Urothelium cell line (cell line): ENCODE measurements around the gene AOPEP.

Experiments used
- DNase-seq: peaks from one replicate; pipeline ENCODE4 v3.0.0; 2011; ENCODE audit warnings: low spot score, mixed read lengths
- FAIRE-seq: peaks from 2 replicates; lab custom pipeline; 2011; peaks lifted over from hg19 to GRCh38; lab: Jason Lieb, UNC

The AOPEP gene

GRCh38 chr9:95085861-95086563 is 359.5 kb downstream of the AOPEP start:
- peak; percentile 9 for FAIRE-seq

DNA sequence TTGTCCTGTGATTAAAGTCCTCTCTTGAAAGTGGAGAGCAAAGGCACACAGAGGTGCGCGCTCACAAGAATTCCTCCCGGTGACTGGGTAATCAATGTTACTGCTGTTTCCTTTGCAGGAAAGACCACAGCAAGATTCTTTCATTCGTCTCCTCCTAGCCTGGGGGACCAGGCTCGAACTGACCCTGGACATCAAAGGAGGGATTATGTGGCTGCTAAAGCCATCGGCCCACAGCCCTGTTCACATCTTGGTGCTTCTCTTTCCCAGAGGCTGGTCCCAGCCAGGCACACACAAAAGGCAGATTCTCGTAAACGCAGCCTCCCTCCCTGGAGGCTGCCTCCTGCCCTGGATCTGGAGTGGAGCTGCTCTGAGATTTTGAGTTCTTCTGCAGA is 360.1 kb downstream of the AOPEP start:
- DNase-seq (no peak), FAIRE-seq (no peak)

More at GRCh38 chr9:95085861-95086563, 359.5 kb downstream of the AOPEP start:
- DNase-seq: no peak

DNA sequence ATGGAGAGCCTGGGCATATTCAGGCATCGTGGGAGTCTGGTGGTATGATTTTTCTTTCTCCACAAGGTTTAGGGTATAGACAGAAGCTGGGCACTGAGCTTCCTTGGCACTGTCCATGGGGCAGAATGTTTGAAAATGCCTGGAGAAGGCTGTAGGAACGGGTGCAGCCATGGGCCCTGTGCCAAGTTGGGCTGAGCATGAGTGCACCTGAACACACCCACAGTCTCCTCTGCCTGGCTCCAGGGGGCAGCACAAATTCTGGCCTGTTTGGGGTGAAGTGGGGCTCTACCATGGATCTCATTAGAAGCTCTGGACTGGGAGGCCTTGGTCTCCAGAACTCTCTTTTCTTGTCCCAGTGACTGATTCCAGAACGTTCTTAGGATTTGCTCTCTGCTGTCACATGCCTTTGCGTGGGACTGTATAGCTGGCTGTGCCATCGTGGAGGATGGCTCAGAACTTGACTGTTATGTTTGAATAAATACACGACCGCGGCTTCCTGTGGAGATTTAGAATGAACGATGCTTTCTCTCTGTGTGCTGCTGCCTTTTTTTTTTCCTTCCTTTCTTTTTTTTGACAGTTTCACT is 361.3 kb downstream of the AOPEP start:
- no peak for FAIRE-seq
- DNase-seq: peak; percentile 42

GRCh38 chr9:95088421-95089161 is 362.1 kb downstream of the AOPEP start:
- no peak for DNase-seq
- no peak for FAIRE-seq

GRCh38 chr9:95089257-95090022 is 362.9 kb downstream of the AOPEP start:
- FAIRE-seq: no peak
- DNase-seq: no peak

DNA sequence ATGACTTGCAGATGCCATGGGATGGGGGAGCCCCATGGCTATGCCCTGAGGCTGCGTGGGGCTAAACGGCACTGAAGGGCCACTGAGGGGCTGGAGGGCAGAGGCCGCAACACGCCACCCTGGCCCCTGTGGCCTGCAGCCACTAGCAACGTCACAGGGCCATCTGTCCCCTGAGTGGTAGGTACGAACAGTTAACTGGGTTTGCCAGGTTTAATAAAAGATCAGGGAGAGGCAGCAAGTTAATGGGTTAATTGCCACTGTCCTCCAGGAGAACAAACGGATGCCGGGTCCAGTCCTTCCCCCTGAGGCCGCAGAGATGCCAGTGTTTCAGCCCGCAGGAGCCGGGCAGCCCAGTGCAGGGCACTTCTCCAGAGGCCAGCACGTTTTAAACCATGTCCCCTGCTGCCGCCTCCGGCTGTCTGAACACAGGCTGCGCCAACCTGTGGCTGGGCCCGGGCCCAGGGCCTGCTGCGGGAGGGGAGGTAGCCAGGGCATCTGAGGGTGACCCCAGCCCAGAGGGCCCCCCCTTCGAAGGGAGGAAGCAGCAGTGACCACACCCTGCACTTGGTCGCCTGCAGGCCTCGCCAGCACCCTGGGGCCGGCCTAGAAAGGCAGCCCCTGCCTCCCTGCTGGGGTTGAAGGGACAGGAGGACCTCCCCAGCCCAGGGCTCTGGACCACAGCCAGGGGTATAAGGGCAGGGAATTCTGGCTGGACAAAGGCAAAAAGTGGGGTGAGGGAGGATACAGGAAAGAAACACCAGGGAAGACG is 363.7 kb downstream of the AOPEP start:
- DNase-seq: no peak
- no peak for FAIRE-seq

DNA sequence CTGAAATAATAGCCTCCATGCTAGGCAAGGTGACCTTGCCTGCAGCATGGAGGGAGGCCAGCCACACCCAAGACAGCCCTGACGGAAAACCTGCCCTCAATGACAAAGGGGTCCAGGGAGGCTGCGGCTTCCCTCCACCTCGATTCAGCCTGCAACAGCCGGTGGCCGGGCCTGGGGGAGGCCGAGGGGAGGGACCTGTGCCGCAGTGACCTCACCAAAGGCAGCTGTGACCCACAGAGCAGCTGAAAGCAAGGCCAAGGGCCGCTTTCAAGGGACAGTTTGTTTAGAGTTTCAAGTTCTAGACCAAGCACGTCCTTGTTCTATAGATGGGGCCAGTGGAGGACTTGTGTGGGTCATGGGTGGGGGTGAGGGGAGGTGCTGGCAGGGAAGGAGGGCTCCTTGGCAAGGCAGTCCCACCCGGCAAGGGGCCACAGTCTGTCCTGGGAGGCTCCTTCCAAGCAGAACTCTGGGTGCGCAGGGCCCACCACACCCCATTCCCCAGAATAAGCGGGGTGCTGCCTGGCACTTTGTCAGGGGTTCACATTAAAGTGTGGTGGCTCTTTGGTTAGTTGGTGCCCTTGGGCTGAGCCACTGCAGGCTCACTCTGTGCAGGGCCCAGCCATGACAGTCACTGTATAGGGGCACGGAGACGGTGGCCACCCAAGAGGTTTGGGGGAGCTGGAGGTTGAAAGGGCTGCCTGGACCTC is 364.5 kb downstream of the AOPEP start:
- FAIRE-seq: peak; percentile 13
- no peak for DNase-seq

DNA sequence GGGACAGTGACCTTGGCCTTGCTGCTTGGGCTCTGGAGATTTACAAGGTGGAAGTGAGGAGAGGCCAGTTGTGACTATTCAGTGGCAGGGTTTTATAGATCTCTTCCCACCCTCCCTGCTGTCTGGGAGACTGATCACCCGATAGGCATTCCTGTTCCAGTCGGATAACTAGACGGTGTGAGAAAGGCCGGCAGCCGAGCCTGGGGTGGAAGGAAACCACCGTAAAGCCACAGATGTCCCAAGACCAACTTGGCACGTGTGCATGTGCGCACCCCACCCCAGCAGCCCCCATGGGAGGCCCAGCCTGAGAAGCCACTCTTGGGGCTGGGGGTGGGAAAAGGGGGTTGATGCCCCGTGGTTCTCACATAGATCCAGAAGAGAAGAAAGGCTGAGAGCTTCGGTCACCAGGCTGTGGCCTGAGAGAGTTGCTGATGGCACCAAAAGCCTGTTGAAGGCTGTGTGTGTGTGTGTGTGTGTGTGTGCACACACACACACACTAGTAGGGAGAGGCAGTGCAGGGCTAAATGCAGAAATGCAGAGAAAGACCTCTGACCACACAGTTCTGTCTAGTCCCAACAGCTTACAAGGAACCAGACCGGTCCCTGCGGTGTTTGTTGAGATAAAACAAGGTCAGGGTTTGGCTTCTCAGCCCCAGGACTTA is 365.2 kb downstream of the AOPEP start:
- peak; percentile 61 for DNase-seq
- FAIRE-seq: no peak

- peak; percentile 67 for FAIRE-seq
- DNase-seq: peak; percentile 92
These were observed 366.0 kb downstream of the AOPEP start for GRCh38 chr9:95092262-95093072.

- DNase-seq: no peak
- FAIRE-seq: no peak
These were observed 367.1 kb downstream of the AOPEP start for GRCh38 chr9:95093586-95093985.

- FAIRE-seq: no peak
- DNase-seq: no peak
These were observed 367.5 kb downstream of the AOPEP start for GRCh38 chr9:95094002-95094401.

DNA sequence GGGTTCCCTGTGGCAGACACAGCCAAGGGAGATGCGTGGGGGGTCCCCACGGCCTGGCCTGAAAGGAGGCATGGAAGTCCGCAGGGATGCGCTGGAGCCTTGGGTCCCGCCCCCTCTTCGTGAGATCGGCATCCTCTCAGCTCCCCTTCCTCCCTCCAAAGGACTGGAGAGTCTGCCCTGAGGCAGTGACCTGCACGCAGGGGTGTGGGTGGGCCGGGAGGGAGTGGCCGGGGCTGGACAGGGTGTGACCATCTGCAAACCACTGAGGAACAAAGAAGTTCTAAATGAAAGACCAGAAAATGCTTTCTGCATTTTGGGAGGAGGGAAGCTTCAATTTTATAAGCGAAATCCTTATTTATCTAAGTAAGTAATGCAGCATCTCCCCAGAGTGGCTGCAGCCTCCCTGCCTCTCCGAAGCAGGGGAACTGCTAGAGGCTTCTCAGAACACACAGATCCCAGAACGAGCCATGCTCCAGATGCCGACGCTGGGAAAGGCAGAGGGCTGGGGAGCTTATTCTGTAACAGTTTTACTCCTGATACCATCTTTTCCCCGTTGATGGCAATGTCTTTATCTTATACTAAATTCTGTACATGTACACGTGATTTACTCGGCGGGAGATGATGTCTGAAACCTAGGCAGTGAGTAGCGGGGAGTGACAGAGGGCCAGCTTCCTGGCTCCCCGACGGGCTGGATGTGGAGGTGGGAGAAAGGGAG is 369.3 kb downstream of the AOPEP start:
- FAIRE-seq: no peak
- no peak for DNase-seq

DNA sequence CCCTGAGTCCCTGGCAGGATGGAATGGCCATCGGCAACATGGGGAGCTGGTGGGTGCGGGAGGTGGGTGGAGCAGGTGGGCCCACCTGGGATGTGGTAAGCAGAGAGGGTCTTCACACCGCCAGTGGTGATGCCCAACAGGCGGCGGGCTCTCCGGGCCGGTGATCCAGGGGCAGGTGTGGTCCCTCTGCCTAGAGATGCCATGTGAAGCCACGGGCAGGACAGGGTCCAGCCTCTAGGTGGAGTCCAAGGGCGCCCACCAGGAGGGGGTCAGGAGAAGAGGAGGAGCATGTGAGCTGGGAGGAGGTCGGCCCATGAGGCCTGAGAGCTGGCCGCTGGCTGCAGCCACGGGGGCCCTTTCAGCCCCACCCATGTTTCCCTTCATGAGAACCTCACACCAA is 369.9 kb downstream of the AOPEP start:
- FAIRE-seq (no peak), DNase-seq (no peak)

- FAIRE-seq: no peak
- no peak for DNase-seq
These were observed 370.3 kb downstream of the AOPEP start for GRCh38 chr9:95096807-95097206.

- DNase-seq (no peak), FAIRE-seq (no peak)
These were observed 370.8 kb downstream of the AOPEP start for GRCh38 chr9:95097279-95097678.

GRCh38 chr9:95098391-95098921 is 372.0 kb downstream of the AOPEP start:
- FAIRE-seq: no peak
- no peak for DNase-seq

DNA sequence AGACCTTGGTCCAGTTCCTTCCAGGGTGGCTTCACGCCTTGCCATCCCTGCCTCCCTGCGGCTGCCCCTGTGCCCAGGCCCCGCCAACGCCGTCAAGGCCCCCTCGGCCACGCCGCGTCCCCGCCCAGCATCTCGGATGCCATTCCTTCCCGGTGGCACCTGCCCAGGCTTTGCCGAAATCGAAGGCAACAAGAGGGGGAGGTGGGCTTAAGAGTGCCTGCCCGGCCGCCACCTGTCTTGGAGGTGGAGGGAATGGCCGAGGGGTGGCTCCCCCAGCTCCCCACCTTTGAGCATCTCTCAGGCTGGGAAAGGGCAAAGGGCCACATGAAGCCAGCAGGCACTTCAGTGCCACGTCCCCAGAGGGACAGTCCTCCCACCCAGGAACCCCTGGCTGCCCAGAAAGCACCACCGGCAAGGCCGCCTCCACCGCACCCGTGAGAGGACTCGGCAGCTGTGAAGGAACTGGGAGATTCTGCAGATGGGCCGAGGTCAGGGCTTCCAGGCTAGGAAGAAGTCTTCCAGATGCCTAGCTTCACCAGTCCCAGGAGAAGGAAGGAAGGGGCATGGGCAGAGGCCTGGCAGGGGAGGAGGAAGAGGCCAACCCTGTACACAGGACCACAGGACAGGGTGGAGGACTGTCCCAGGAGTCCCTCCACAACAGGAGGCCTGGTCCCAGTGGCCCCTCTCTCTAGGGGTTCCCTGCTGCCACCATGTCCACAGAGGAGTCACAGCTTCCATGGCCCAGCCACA is 373.0 kb downstream of the AOPEP start:
- FAIRE-seq: no peak
- DNase-seq: no peak
